HG02970 (cell line): Measurements from ENCODE around the gene DIDO1.
"Not testable (repeated sequence)": the region's sequence is repeated elsewhere in the genome, so short reads cannot be mapped to it uniquely, and the experiment has no call there.

Experiments
- ATAC-seq: cut with Tn5 transposase; IDR thresholded peaks from one replicate; pipeline ENCODE4 v1.9.1; 2021; ENCODE audit warnings: mild to moderate bottlenecking, moderate library complexity, moderate number of reproducible peaks; ENCODE audit not compliant: unreplicated experiment, low FRiP score

DIDO1 gene

DNA sequence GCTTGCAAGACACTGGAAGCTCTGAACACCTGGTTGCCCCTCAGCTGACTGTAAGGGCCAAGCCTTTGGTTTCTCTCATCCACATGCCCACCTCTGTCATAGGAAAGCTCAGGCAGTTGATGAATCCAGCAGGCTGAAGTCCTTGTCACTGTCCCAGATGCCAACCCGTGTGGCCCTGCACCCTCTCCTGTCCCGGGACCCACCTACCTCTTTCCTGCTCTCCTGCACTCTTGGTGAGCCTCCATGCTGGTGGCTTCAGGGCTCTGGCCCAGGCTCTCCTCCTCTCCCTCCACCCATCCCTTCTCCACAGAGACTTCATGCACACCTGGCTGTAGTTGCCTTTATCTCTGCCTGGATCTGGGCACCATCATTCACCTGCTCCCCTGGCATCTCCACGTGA is 7.7 kb upstream of the DIDO1 start:
- no peak for ATAC-seq

DNA sequence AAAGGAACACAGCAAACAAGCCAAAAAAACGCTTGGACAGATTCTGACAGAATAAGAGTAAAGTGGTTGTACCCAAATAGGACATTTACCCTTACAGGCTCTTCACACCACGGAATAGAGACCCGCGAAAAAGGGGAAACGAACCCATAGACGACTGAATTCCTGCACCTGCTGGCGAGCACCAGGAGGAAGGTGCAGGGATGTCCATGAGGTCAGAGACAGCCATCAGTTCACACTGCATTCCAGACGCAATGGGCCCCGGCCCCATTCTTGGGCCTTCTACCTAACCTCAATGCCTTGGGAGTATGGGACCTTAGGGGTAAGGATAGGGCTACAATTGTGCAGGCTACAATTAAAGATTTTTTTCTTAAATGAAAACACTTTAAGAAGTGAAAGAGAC is 5.2 kb upstream of the DIDO1 start:
- ATAC-seq = no peak

- ATAC-seq = no peak
Measured at GRCh38 chr20:62929051-62929538, 2.8 kb upstream of the DIDO1 start.

DNA sequence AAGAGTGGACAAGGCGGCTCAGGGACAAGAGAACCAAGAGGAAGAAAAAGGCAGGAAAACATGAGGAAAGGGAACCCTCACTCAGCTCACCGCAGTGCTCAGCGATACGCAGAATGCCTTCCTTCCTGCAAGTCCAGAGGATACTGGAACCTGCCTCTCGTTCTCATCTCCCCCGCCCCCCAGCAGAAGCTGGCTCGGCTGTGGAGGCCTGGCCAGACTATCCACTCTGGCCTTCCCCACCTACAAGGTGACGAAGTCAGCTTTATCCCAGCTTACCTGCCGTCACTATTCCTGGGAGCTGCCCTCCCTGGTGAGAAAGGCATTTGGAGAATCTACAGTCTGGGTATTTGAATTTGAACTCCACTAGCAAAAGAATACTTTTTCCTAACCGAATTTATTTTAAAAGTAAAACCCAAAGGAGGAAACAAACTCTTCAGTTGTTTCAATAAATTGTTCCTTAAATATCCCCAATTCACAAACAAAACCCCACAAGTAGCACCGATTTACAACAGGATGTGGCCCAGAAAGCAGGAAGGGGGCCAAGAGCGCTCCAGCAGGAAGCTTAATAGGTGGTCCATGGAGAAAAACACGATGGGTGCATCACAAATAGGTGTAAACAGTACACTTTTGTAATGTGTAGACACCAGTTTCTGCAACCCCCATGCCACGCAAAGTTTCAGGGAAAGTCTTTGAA is 2.1 kb upstream of the DIDO1 start:
- no peak for ATAC-seq

DNA sequence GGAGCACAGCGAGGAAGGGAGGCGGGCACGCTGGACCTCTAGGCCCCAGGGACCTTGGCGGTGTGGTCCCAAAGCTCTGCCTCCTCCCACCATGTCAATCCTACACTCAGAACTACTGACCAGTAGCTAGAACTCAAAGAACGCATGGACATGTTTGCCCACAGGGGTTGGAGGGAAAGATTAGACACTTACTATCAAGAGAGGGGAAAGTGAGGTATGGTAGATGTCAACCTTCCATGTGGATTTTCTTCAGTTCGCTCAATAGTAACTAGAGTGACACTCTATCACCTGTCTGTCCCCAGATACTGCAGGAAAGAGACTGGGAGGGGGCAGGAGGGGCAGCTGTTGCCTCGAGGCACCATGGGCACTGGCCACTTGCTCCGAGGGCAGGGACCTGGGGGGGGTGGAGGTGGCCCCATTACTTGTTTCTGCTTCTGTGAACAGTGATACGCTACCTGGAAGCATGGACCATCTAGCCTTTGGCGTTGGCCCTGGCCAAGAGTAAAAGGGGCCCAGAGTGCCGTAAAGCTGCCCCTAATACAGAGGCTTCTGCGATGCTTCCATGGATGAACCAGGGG is 912 bp upstream of the DIDO1 start:
- ATAC-seq = no peak

GRCh38 chr20:62925420-62926228 is 681 bp downstream of the DIDO1 start:
- peak; percentile 21 for ATAC-seq

GRCh38 chr20:62925076-62925419 is 1.3 kb downstream of the DIDO1 start:
- ATAC-seq = no peak

DNA sequence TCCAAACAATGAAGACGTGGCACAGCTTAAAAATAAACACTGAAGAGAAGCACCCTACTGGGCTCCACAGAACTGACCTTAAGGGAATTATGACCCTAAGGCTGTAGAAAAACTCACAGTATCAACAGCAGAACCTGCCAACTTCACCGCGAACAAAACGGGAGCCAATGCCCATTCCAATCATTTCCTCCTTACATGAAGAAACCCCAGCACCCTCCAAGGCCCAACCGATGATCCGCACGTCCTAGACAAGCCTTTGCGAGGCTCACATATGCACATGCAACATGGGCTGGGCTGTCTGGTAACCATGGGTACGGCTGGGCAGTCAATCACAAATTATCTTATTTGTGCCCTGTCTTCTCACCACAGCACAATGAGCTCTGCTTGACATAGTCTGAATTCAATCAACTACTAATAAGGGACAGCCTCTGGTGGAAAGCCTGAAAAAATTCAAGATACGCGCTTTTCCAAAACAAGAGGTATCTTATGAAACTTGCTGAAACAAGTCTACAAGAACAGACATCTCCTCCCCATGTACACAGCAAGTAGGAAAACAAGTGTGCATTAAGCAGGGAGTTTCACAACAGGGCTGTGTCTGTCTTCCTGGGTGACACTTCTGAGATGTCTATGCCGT is 1.7 kb downstream of the DIDO1 start:
- ATAC-seq = no peak

DNA sequence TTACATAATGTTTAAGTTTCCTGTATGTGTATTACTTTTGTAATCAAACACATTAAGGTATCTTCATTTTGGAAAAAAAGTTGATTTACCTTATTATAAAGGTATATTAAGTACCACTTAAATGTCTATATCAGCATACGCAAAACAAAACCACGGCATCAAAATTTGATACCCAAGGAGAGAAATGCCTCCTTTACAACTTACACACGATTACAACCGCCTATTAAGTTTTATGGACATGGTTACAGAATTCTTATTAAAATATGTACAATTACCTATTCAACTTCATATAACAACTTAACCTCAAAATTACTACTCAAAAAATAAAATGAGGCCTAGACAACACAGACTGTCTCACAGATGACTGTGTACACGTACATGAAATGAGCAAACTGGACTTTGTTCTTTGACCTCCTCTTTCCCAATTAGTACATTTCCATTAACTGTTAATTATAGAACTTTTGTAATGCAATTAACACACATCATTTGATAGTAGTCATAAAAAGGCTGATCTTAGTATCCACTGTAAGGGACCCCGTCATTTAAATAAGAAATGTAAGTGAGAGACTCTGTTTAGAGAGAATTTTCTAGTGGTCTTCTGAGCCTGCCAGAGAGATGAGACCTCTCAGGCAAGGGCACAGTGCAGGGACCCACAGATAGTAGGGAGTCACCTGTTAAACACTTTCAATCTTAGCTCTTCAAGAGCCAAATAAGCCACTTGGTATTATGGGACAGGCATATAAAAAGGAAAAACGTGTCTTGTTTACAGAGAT is 2.5 kb downstream of the DIDO1 start:
- ATAC-seq = no peak

GRCh38 chr20:62923059-62923668 is 3.1 kb downstream of the DIDO1 start:
- ATAC-seq = not testable (repeated sequence)

- ATAC-seq = no peak
Measured at GRCh38 chr20:62922451-62922921, 3.8 kb downstream of the DIDO1 start.

GRCh38 chr20:62921119-62921687 is 5.1 kb downstream of the DIDO1 start:
- no peak for ATAC-seq

DNA sequence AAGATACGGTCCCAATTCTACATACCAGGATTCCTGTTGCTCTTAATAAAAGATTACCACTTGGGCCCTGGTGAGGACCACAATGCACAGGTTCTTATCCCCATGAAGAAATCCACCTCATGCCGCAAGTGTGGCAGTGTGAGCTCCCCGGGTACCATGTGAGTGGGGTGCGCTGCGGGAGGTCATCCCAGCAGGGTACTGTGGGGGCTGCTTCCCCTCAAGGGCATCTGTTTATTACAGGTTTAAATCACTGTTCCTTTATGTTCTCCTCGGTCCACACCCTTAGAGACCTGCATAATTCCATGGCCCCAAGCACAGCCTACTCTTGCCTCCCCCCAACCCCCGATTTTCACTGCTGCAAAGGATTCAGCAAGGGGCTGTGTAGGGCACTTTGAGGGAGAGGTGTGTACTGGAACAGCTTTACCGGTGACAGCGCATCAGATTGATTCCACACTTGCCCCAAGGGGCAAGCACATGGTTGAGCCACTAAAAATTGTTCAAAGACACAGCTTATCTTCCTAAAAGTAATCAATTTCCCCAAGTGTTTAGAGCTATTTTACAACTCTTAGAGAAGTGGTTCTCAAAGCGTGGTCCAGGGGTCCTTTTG is 6.2 kb downstream of the DIDO1 start:
- no peak for ATAC-seq

- ATAC-seq = no peak
Measured at GRCh38 chr20:62918831-62919230, 7.5 kb downstream of the DIDO1 start.

DNA sequence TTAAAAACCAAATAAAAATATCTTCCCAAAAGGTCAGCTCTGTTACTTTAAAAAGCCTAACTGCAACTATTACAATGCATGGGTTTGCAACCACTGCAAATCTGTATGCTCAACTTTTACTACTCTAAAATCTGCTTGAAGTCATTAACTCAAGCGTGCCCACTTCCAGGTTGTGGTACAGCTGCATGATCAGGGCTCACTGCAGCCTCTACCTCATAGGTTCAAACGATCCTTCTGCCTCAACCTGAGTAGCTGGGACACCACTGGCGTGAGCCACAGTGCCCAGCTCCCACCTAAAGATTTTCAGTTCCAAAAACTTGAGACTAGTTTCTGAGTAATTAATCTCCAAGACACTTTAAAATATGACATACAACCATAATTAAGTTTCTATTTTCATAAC is 8.2 kb downstream of the DIDO1 start:
- no peak for ATAC-seq

- no peak for ATAC-seq
Measured at GRCh38 chr20:62917720-62918119, 8.6 kb downstream of the DIDO1 start.

DNA sequence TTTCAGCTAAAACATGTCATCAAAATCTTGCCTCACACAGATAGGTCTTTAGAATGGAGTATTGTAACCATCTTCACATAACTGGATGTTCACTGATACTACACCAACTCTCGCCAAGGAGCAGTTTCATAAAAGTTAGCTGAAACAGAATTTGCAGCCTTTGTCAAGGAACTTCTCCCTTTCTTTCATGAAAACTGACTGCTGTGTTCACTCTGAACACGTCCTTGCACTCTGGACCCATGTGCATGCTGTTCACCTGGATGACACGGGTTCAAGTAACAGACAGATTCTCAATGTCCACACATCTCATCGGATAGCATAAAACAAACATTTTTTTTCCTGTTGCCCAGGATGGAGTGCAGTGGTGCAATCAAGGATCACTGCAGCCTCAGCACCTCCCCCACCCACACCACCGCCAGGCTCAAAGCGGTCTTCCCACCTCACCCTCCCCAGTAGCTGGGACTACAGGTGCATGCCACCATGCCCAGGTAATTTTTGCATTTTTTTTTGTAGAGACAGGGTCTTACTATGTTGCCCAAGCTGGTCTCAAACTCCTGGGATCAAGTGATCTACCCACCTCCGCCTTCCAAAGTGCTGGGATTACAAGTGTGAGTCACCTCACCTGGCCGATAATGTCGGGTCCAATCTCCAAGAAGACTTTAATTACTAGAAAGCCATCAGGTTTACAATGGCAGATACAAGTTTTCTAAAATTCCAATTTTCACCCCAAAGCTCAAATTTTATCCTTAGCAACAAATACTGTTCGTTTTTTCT is 9.4 kb downstream of the DIDO1 start:
- no peak for ATAC-seq

DNA sequence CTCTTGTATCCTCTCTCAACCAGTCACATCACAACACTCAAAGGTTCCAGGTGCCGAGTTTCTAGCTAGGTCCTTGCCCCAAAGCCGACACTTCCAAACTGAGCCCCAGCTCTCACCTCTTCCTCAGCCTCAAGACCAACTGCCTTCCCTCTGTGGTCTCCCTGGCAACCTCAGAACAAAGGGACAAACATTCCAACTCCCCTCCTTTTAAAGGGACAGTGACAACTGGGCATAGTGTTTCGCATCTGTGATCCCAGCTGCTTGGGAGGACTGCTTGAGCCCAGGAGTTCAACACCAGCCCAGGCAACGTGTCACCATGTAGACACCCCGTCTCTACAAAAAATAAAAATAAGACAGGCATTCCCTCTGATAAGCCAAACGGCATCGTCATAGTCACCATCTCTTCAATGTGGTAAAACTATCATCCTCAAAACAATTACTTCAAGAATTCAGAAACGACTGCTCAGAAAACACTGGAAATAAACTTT is 11.3 kb downstream of the DIDO1 start:
- no peak for ATAC-seq
